HG03378 (cell line): ENCODE data around the gene TOB2.
A peak's percentile ranks its signal among the peaks of the same experiment; 100 is the strongest.

Experiments
- ATAC-seq: cut with Tn5 transposase; IDR thresholded peaks from one replicate; pipeline ENCODE4 v1.9.1; 2021; ENCODE audit warnings: mild to moderate bottlenecking, moderate library complexity; ENCODE audit not compliant: unreplicated experiment

The TOB2 gene, protein sequence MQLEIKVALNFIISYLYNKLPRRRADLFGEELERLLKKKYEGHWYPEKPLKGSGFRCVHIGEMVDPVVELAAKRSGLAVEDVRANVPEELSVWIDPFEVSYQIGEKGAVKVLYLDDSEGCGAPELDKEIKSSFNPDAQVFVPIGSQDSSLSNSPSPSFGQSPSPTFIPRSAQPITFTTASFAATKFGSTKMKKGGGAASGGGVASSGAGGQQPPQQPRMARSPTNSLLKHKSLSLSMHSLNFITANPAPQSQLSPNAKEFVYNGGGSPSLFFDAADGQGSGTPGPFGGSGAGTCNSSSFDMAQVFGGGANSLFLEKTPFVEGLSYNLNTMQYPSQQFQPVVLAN

DNA sequence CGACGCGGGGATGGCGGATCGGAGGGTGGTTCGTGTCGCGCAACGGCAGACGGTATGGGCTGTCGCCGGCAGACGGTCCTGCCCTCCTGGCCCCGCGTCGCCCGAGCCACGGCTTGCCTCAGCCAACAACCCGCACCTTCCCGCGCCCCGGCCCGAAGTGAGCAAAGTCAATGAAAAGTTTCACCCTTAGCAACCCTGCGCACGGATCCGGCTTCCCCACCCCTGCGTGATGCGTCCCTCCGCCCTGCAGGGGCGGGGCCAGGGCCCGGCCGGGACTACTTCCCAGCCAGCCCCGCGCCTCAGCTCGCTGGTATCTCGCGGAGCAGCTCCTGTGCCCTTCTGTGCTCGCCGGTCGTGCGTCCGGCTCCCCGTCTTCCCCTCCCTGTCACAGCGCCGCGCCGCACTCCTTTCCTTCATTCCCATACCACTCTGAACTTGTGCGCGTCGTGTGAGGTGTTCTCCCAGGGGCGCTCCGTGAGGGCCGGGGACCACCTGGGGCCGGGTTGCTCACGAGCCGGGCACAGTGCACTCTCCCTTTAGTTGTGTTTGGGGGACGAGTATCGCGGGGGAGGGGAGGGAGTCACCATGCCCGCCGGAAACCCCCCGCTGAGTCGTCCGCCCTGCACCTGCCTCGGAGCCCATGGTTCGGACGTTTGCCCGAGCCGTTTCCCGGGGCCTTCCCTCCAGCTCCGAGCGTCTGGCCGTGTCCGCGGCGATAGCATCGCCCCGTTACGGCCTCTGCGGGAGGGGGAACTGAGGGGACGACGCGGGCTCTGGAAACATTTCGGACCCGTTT lies at the start of gene TOB2:
TSS of gene TOB2 (minus strand) at position 163 of the 796 bp plus-strand sequence. CDS start 9,456 bp downstream, outside the sequence.
- peak; percentile 36 for ATAC-seq

GRCh38 chr22:41491374-41492100 lies 44.9 kb upstream of the TOB2 start:
- ATAC-seq, result no peak

- ATAC-seq, result no peak
Measured at GRCh38 chr22:41488596-41489385, 42.2 kb upstream of the TOB2 start.

DNA sequence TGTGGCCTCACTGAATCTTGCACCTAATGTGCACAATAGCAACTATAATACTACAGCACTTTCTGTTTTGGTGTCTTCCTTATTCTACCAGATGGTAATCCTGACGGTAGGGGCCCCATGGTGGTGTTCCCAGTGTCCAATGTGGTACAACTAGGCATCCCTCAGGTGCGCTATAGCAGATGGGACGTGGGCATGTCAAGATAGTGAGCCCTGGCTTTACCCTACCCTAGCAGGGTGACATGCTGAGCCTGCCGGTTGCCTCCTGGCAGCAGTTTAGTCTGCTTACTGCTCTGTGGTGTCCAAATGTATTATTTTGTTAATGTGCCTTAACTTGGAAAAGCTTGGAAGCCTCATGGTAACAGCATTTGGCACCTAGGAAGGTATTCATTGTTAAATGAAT lies 41.5 kb upstream of the TOB2 start:
- ATAC-seq, result no peak

GRCh38 chr22:41487037-41487935 lies 40.7 kb upstream of the TOB2 start:
- no peak for ATAC-seq

DNA sequence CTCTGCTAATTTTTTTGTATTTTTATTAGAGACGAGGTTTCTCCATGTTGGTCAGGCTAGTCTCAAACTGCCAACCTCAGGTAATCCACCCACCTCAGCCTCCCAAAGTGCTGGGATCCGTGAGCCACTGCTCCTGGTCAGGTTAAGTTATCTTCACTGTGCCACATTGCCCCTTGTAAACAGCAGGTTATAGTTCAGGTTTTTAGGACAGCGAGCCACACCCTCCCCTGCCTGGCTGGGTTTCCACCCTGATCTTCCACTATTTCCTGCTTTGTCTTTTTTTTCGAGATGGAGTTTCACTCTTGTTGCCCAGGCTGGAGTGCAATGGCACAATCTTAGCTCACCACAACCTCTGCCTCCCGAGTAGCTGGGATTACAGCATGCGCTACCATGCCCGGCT lies 38.4 kb upstream of the TOB2 start:
- no peak for ATAC-seq

- ATAC-seq, result no peak
Measured at GRCh38 chr22:41482319-41482935, 35.8 kb upstream of the TOB2 start.

DNA sequence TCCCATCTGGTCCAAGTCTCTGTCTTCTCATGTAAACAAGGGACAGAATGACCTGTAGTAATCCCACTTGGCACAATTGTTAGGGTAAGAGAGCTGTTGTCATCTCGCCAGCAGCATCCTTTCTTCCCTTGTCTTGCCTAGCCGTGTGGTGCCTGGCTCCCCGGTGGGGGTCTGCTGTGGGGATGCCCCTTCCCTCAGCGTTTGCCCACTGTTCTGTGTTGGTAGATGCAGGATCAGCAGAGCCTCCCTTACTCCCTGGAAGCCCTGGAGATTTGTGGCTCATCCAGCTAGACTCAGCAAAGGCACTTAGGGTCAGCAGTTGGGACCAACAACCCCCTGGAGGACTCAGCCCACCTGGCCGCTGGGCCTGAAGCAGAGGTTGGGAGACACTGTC lies 35.3 kb upstream of the TOB2 start:
- no peak for ATAC-seq

DNA sequence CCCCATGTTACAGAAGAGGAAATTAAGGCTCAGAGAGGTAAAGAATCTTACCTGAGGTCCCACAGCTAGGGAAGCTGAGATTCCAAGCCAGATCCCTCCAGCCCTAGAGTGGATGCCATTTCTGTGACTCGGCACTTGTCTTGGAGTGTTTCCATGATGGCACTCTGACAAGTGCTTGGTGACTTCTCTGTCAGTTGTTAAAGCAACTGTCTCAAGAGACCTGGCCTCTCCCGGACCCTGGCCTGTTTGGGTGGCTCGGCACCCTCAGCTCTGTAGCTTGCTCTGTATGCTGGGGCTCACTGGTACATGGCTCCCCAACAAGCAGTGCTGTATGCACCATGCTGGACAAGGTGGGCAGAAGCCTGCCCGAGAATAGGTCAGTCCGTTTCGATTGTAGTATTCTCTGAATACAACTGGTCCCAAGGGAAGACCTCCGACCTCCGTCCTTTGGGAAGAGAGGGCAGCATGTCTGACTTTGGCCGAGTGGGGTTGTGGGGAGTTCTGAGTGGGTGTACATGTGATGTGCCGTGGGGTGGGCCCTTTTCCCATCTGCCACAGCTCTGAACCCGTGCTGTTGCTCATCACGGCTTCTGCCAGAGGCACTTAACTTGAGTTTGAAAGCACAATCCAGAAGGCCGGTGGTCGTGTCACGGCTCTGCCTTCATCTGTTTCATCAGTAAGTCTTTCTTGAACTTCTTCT lies 34.7 kb upstream of the TOB2 start:
- ATAC-seq, result no peak

DNA sequence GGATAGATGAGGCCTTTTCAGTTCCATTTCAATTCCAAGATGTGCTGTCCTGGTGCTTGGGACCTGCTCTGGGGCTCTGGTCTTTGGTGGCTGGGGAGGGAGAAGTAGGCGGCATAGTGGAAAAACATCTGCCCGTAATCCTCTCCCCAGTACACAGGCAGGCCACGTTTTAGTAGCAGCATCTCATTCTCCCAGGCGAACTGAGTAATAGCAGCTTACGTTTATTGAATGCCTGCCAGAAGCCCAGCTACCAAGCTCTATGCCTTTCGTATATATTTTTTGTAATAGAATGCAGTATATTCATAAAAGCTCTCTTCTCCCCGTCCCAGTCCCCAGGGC lies 33.8 kb upstream of the TOB2 start:
- ATAC-seq, result no peak

DNA sequence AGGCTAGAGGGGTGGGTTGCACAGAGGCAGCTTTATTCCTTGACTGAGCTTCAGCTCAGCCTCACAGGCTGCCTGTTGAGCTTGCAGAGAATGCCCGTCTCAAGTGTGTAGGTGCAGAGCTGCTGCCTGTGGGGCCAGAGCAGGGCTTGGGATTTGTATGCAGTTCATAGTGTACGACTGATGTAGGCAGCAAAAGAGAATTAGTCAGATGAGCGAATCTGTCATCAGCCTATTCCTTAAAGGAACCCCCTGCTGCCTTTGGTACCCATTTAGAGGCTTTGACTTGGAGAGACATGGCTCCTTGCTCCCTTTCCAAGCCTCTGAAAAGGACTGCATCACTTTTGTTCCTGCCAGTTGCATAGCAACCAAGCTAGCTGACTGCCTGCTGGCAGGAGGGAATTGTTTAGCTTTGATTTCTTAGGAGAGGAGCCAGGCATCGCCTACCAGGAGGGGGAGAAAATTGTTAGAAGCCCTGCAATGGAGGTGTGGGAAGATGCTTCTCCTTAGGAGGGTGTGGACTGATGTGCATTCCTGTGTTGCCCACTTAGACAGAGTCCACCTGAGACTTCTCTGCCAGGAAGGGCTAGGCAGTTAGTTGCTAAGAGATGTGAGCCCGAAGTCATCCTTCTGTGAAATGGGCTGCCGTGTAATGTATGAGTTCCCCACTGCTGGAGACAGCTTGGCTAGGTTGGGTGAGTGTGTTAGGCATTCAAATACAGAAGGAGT lies 33.2 kb upstream of the TOB2 start:
- no peak for ATAC-seq

GRCh38 chr22:41478891-41479521 lies 32.4 kb upstream of the TOB2 start:
- ATAC-seq, result no peak

DNA sequence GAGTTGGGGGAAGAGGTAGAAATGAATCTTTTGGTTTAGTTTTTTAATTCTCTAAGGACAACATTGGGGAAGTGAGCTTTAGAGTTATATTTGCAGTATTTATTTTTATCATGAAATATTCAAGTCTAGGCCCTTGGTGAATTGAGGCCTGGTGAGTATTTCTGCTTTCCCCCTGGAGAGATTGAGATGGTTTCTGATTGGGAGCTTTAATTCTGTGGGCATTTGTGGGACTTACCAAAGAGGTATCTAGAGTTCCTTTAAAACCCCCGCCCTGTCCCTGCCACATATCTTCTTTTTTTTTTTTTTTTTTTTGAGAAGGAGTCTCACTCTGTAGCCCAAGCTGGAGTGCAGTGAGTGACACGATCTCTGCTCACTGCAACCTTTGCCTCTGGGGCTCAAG lies 31.9 kb upstream of the TOB2 start:
- no peak for ATAC-seq

GRCh38 chr22:41474872-41475451 lies 28.4 kb upstream of the TOB2 start:
- no peak for ATAC-seq

GRCh38 chr22:41471568-41471967 lies 25.0 kb upstream of the TOB2 start:
- no peak for ATAC-seq

DNA sequence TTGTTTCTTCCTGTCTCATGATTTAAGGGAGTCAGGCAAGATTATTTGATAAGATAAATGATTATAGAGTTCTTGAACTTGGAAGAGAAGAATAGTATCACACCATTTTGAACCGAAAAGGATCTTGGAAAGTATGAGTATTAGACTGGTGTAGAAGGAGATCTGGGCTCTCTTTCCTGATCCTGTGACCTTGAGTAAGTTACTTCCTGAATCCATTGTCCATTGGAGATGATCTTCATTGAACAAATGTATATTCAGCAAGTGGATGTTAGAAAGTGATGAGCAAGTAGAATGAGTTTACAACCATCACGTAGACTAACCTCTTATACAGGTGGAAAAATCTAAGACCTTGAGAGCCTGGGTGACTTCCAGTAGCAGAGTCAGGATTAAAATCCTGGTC lies 24.3 kb upstream of the TOB2 start:
- no peak for ATAC-seq

- peak; percentile 7 for ATAC-seq
Measured at GRCh38 chr22:41469218-41469851, 22.7 kb upstream of the TOB2 start.
